KMS-11 (cell line): ENCODE data around the gene GRIN3A.

Source experiments
- H2AFZ ChIP-seq: fragments of 200-600 bp; sonication (generic); 2 replicates; pipeline ENCODE4 v1.6.1; 2016; ENCODE audit warnings: antibody characterized with exemption, mixed run types, low read depth
- H3K27ac ChIP-seq: fragments of 200-600 bp; sonication (generic); 2 replicates; pipeline ENCODE4 v1.6.1; 2016; ENCODE audit warnings: mild to moderate bottlenecking, mixed run types
- H3K27me3 ChIP-seq: fragments of 200-600 bp; sonication (generic); 2 replicates; pipeline ENCODE4 v1.6.1; 2017; ENCODE audit warnings: mild to moderate bottlenecking, low read depth, mixed run types, moderate library complexity; ENCODE audit not compliant: insufficient read depth
- H3K36me3 ChIP-seq: fragments of 200-600 bp; sonication (generic); 2 replicates; pipeline ENCODE4 v1.6.1; 2017; ENCODE audit warnings: mild to moderate bottlenecking, mixed run types; ENCODE audit not compliant: insufficient read depth
- H3K4me1 ChIP-seq: fragments of 200-600 bp; sonication (generic); 2 replicates; pipeline ENCODE4 v1.6.1; 2016; ENCODE audit warnings: mild to moderate bottlenecking, low read depth, mixed run types; ENCODE audit not compliant: poor library complexity, severe bottlenecking
- H3K4me2 ChIP-seq: fragments of 200-600 bp; sonication (generic); 2 replicates; pipeline ENCODE4 v1.7.0; 2016; ENCODE audit warnings: mild to moderate bottlenecking, mixed run types
- H3K4me3 ChIP-seq: fragments of 200-600 bp; sonication (generic); IDR thresholded peaks from 2 replicates; pipeline ENCODE4 v1.6.1; 2017; ENCODE audit warnings: low read depth, low read length, mixed read lengths; ENCODE audit not compliant: insufficient read depth
- H3K79me2 ChIP-seq: fragments of 200-600 bp; sonication (generic); 2 replicates; pipeline ENCODE4 v1.6.1; 2016; ENCODE audit warnings: low read depth, mixed run types; ENCODE audit not compliant: insufficient read depth
- H3K9ac ChIP-seq: fragments of 200-600 bp; sonication (generic); 2 replicates; pipeline ENCODE4 v1.6.1; 2016; ENCODE audit warnings: mild to moderate bottlenecking, mixed run types
- H4K20me1 ChIP-seq: fragments of 200-600 bp; sonication (generic); 2 replicates; pipeline ENCODE4 v1.6.1; 2016; ENCODE audit warnings: mild to moderate bottlenecking, mixed run types; ENCODE audit not compliant: insufficient read depth
- TF ChIP-seq, protein P1 (sequence below): fragments of 200-600 bp; sonication (generic); conservative IDR thresholded peaks from 2 replicates; pipeline ENCODE4 v1.6.1; 2017; ENCODE audit warnings: low read depth, mild to moderate bottlenecking, antibody characterized with exemption, low read length, moderate library complexity, mixed read lengths

Gene GRIN3A

DNA sequence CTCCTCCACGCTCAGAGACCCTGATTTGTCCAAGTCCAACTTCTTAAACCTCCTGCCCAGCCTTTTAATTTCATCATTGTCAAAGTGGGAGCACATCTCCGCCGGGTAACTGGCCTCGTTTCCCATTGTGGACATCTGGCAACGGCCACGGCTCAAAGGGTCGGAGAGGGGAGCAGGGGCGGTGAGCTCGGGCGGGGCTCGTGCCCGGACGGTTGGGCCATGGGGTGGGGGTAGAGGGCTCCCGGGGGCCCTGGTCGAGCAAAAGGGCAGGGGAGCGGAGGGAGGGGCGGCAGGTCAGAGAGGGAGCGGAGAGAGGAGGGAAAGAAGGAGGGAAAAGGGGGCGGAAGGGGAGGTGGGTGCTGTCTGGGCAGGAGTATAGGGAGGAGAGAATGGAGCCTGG is 143.7 kb downstream of the GRIN3A start, which contains the start of gene PPP3R2:
PPP3R2 (minus strand) TSS at position 174 of the 400 bp plus-strand sequence; CDS start at position 126, 48 bp downstream.
- Histone ChIP-seq H3K36me3 (no peaks in the 10 kb centered on the region), H2AFZ (no peak within 1 kb of the TSS), H4K20me1 (no peaks in the 10 kb centered on the region), H3K4me2 (no peak within 1 kb of the TSS), H3K27me3 (no peaks in the 10 kb centered on the region), H3K27ac (no peak within 1 kb of the TSS), H3K79me2 (no peaks in the 10 kb centered on the region), H3K4me3 (no peak within 1 kb of the TSS), H3K4me1 (no peaks in the 10 kb centered on the region), H3K9ac (no peak within 1 kb of the TSS)
- TF ChIP-seq, protein P1, sequence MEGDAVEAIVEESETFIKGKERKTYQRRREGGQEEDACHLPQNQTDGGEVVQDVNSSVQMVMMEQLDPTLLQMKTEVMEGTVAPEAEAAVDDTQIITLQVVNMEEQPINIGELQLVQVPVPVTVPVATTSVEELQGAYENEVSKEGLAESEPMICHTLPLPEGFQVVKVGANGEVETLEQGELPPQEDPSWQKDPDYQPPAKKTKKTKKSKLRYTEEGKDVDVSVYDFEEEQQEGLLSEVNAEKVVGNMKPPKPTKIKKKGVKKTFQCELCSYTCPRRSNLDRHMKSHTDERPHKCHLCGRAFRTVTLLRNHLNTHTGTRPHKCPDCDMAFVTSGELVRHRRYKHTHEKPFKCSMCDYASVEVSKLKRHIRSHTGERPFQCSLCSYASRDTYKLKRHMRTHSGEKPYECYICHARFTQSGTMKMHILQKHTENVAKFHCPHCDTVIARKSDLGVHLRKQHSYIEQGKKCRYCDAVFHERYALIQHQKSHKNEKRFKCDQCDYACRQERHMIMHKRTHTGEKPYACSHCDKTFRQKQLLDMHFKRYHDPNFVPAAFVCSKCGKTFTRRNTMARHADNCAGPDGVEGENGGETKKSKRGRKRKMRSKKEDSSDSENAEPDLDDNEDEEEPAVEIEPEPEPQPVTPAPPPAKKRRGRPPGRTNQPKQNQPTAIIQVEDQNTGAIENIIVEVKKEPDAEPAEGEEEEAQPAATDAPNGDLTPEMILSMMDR: no peak

DNA sequence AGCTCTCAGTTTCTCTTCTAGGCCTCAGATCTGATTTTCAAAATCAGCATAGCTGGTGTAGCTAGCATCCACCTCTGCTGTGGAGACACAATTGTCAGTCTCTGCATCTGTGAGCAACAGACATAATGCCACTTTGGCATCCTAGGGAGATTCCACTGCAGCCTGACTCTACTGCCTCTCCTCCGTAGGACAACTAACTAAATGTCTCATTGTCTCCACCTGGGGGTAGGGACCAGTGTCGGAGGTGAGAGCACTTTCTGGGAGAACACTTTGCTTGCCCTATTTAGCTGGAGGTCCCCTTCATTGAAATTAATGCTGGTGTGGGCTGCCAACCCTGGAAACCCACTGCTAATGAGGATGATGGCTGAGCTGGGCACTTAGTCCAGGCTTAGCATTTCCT is 145.1 kb downstream of the GRIN3A start:
- no peaks in the 10 kb centered on the region for H4K20me1 ChIP-seq
- H3K79me2 ChIP-seq: no peaks in the 10 kb centered on the region
- no peak overlapping the region for H2AFZ ChIP-seq
- no peaks in the 10 kb centered on the region for H3K27me3 ChIP-seq
- TF ChIP-seq, protein P1: no peak
- H3K4me3 ChIP-seq: no peak overlapping the region
- no peaks in the 10 kb centered on the region for H3K4me1 ChIP-seq
- no peak overlapping the region for H3K9ac ChIP-seq
- no peaks in the 10 kb centered on the region for H3K36me3 ChIP-seq
- H3K4me2 ChIP-seq: no peak overlapping the region
- no peak overlapping the region for H3K27ac ChIP-seq

DNA sequence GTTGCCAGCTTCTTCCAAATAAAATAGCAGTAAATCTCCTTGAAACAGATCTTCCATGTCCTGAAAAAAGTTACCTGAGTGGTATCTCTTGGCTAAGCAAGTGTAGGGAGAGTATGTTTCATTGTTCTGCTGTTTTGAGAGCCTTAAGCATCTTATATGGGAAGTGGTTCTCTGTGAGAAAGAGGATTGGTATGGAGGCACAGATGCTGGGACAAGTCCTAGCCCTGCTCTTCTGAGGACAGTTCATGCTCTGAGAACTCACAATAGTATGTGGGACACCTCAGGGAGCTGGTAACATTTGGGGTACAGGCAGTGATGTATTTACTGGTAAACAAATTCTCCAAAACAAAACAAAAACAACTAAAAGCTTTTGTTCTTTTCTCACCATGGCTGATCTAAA is 145.7 kb downstream of the GRIN3A start:
- H3K27me3 ChIP-seq: no peaks in the 10 kb centered on the region
- no peaks in the 10 kb centered on the region for H3K4me1 ChIP-seq
- H3K27ac ChIP-seq: no peak overlapping the region
- no peak overlapping the region for H3K9ac ChIP-seq
- H3K4me3 ChIP-seq: no peak overlapping the region
- no peaks in the 10 kb centered on the region for H4K20me1 ChIP-seq
- no peaks in the 10 kb centered on the region for H3K36me3 ChIP-seq
- no peaks in the 10 kb centered on the region for H3K79me2 ChIP-seq
- H3K4me2 ChIP-seq: no peak overlapping the region
- TF ChIP-seq, protein P1: no peak
- H2AFZ ChIP-seq: no peak overlapping the region

DNA sequence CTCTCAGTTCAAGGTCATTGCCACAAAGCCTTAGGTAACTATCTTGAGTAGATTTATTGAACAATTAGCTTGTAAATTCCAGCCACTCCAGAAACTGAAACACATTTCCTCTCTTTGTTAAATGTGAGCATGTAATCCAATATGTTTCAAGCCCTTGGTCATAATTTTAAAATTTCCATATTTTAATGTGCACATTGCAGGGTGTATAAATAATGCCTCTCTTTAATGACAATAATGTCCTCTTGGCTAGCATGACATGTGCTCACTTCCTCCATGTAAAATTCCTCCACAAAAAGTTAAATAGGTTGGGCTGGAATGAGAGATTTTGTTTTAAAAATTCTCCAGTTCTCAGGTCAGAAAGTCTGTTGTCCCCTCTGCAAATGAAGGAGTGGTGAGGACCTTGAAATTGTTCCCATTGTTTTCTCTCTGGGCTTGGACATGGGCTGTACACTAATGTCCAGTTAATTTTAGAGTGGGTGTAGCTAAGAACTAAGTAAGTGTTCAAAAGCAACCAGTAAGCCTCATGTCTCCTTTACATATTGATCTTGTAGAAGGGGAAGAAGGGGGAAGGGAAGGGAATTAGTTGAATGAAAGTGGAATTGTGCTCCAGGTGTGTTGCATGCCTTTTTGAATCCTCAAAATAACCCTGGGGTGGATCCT is 146.5 kb downstream of the GRIN3A start:
- no peaks in the 10 kb centered on the region for H3K4me1 ChIP-seq
- no peaks in the 10 kb centered on the region for H3K27me3 ChIP-seq
- H3K4me2 ChIP-seq: no peak overlapping the region
- TF ChIP-seq, protein P1: no peak
- H3K79me2 ChIP-seq: no peaks in the 10 kb centered on the region
- H2AFZ ChIP-seq: no peak overlapping the region
- H4K20me1 ChIP-seq: no peaks in the 10 kb centered on the region
- H3K36me3 ChIP-seq: no peaks in the 10 kb centered on the region
- no peak overlapping the region for H3K9ac ChIP-seq
- H3K27ac ChIP-seq: no peak overlapping the region
- no peak overlapping the region for H3K4me3 ChIP-seq
